NCI-H187 treated with DMSO at 0.1 percent for 48 hours (cell line): ENCODE data around the gene S100A6.
"Not testable (repeated sequence)": the region's sequence is repeated elsewhere in the genome, so short reads cannot be mapped to it uniquely, and the experiment has no call there.

ENCODE experiments used
- DNase-seq: peaks from one replicate; lab custom pipeline; 2025; lab: John Stamatoyannopoulos, UW

Gene S100A6

DNA sequence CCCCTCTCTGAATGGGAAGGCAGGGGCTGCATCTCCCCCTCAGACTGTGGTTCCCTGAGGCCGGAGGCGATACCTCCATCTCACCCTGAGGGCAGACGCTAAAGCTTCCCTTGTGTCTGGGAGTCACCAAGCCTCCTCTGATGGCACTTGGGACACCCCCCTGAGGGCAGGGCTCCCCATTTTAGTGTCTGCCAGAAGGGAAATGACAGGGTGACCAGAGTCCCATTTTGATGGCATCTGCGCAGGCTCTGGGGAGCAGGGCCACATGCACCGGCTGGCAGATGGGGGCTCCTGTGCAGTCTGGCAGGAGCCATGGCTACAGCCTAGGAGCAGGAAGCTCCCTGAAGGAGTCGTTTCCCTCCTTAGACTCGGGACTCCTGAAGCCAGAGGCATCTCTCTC is 28.2 kb upstream of the S100A6 start:
- DNase-seq: no peak

DNA sequence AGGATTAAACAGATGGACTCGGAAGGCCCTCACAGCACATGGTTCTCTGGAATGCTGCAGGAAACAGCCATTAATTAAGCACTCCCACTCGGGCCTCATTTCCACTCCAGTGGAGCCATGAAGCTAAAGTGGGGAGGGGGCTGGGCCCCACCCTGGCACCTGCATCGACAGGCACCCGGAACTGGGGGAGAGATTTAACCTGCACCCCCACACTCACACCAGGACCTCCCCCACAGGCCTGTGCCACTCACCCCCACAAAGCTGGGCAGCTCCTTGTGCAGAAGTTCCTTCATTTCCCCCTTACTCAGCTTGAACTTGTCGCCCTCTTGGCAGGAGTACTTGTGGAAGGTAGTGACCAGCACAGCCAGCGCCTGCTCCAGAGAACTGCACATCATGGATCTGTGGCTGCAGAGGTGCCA is 27.7 kb upstream of the S100A6 start:
- no peak for DNase-seq

DNA sequence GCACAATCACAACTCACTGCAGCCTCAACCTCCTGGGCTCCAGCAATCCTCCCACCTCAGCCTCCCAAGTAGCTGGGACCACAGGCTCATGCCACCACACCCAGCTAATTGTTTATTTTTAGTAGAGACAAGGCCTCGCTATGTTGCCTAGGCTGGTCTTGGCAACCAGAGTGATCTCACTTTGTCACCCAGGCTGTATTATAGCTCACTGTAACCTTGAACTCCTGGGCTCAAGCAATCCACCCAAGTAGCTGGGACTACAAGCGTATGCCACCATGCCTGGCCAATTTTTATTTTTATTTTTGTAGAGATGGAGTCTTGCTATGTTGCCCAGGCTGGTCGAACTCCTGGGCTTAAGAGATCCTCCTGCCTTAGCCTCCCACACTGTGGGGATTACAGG is 26.2 kb upstream of the S100A6 start:
- not testable (repeated sequence) for DNase-seq

DNA sequence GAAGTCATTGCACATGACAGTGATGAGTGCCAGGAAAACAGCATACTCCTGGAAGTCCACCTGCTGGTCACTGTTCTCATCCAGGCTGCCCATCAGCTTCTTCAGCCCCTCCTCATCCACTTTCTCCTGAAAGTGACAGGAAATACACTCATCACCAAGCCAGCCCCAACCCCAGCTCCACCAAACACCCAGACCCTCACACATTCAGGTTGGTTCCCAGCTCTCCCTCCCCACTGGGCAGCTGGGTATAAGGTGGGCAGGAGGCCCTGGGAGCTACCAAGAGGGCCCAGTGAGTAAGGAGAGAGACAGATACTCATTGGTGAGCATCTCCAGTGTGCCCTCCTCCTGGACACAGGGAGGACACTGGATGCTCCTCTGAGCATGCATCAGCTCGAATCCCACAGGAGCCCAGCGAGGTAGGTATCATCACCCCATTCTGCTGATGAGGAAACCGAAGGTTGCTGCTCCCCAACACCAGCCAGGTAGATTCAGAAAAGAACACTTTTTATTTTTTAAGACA is 25.7 kb upstream of the S100A6 start:
- no peak for DNase-seq

DNA sequence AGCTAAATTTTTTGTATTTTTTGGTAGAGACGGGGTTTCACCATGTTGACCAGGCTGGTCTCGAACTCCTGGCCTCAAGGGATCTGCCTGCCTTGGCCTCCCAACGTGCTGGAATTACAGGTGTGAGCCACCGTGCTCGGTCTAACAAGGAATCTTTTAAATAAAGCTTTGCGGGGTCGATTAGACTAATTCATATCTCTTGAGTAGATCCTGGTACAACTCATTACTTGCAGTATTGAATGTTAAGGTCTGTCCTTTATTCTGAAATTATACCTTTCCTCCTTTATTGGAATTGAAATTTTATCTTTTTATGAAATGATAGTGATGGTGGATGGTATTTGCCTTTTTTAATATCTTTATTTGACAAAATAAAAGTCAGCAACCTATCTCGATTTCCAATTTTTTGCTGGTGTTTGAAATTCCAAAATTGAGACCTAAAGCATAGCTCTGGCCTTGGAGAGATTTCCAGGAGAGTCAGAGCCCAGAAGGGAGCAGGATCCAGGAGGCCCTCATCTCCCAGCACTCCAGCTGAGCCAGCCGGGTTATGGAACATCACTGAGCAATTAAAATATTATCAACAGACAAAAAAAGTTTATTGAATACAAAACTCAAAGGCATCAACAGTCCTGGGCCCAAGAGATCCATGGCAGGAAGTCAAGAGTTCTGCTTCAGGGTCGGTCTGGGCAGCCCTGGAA is 25.1 kb upstream of the S100A6 start:
- DNase-seq: no peak

DNA sequence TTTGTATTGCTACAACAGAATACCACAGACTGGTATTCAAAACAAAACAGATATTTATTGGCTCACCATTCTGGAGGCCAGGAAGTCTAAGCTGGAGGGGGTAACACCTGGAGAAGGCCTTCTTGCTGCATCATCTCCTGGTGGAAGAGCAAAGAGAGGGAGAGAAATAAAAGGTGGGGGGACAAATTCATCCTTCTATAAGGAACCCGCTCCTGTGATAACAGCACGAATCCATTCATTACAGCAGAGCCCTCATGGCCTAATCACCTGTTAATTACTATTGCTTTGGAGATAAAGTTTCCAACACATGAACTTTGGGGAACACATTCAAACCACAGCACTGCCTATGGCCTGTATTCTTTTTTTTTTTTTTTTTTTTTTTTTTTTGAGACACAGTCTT is 24.4 kb upstream of the S100A6 start:
- DNase-seq: no peak

DNA sequence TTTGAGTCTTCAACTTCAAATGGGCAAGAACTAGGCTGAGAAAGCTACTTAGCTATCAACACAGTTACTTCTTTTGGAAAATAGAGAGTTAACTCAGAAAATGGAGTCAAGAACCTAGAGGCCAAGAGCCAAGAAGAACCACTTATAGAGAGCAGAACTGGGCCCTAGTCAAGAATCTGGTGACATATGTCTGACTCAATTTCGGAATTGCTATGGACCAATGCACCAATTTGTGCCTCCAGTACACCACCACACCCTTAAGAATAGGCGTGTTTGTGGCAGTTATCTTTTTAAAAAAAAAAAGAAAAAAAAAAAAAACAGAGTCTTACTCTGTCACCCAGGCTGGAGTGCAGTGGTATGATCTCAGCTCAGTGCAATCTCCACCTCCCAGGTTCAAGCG is 22.1 kb upstream of the S100A6 start:
- DNase-seq: no peak

DNA sequence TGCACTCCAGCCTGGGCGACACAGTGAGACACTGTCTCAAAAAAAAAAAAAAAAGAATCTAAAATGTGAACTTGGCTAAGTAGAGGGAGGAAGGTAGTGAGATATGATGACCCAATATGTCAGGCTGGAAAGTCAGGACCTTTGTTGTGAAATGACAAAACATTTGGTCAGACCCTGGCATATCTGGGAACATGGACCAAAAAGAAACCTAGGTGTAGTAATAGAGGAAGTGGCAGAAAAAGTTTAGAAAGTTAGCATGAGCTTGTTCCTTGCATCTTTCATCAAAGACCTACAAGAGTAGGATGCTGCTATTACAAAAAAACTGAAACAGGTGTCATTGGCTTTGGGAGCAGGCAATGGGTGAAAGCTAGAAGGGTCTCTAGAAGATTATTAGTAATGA is 20.6 kb upstream of the S100A6 start:
- no peak for DNase-seq

- no peak for DNase-seq
These were observed 18.2 kb upstream of the S100A6 start for GRCh38 chr1:153553830-153554541.

DNA sequence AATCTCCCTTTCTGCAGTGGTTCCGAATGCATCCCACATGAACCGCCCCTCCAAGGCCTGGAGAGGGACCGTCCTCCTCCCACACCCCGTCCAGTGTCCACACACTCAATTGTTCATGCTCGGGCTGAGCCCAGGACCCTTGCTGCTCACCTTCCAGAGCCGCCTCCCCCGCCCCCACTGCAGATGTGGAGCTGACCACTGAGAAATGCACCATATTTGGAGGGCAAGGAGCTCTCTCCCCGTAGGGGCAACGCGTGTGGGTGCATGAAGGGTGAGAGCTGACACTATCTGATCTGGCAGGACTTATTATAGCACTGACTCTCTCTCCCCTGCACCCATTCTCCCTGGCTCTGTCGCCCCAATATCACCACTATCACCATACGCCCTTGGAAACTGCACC is 17.3 kb upstream of the S100A6 start:
- DNase-seq: no peak

DNA sequence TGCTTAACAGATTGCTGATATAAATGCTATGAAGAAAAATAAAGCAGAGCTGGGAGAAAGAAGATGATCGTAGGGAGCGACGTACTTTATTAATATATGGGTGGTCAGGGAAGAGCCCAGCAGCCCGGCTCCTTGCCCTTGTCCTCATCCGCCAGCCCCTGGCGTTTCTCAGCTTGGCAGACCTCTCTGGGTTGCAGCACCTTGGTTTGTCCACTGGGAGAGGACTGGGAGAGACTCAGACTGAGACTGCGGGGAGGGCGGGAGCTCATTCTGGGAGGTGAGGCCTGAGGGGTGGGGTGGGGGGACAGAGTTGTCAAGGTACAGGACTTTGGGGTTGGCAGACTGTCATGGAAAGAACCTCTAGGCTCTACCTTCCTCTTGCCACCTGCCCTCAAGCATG is 16.5 kb upstream of the S100A6 start:
- DNase-seq: no peak

DNA sequence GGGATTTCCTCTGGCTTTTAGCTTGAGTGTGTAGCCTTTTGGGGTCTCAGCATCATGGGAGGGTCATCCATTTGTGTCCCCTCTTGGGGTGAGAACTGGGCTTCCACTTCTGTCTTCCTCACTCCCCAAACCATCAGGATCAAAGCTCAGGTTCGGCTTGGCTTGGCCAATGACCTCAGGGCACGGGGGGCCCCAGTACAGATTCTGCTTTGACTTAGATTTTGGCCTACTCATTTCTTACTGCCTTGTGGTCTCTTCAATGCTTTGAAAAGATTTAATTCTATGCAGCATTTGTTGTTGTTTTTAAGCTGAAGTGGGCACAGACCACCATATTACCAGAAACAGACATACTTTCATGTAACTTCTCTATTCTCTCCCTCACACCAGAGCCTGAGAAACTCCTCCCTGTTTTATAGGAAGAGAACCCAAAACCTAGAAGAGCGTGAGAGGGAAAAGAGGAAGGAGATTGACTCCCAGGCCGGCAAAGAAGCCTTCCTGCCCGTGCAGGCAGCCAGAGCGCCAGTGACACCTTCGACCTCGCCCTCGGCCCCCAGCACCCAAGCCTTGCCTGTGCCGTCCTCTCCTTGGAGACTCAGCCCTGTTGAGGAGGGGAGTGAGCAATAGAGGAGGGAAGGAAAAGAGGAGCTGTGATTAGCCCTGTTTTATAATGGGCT is 15.2 kb upstream of the S100A6 start:
- no peak for DNase-seq

DNA sequence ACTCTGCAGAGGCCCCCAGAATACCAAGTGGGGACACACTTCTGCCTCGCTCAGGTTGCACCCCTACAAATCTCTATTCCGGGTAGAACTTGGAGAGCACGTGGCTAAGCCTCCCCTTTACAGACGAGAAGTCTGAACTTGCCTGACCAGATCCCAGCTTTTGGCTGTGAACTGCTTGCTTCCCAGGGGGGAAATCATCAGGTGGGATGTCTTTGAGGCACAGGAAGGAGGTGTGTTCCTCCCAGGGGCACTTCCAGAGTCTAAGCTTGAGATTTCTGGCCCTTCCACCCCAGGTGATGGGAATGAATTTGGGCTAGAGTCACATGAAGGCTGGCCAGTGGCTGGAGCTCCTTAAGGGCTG is 14.6 kb upstream of the S100A6 start:
- no peak for DNase-seq

- no peak for DNase-seq
These were observed 14.1 kb upstream of the S100A6 start for GRCh38 chr1:153549741-153550397.

- DNase-seq: no peak
These were observed 13.2 kb upstream of the S100A6 start, which contains the start of gene S100A3 for GRCh38 chr1:153548722-153549688. S100A3 (minus strand) TSS chr1:153549258; CDS start chr1:153548485, 773 bp downstream.

- no peak for DNase-seq
These were observed 12.1 kb upstream of the S100A6 start for GRCh38 chr1:153547560-153548551.

DNA sequence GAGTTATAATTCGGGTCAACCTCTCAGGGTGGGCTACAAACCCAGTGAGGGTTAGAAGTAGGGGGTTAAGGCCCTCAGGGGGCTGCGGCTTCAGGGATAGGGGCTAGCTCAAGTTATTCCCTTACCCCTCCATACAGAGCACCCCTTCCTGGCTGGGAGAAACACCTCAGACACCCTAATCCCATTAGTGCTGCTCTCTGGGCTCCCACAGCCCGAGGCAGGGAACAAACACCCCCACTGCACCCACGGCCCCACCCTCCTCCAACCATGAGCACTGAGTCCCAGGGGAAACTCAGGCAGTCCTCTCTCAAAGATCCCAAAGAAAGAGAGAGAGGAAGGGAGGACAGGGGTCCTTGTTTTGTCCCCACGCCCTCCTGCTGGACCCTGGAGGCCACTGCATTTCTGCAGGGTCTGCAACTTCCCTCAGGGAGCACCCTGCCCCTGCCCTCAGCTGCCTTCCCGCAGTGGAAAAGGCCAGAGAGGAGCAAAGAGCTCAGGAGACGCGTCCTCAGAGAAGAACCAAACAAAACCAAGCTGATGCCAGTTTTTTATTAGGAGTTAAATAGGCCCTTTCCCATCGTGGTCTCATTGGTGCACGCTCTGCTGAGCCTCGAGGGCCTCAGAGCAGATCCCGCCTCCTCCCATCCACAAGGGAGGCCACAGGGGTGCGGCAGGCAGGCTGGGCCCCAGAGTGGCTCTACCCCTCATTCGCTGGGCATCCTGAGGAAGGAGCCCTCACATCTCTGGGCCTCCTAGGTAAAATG is 11.2 kb upstream of the S100A6 start:
- DNase-seq: peak; percentile 79

- DNase-seq: no peak
These were observed 10.6 kb upstream of the S100A6 start for GRCh38 chr1:153546371-153546770.
